ENCODE measurements around the gene EHD3. TPM values are rescaled to one million over a fixed set of nuclear protein-coding genes. Genes with fewer than 3 reads are reported as not detected.
A peak's percentile ranks its signal among the peaks of the same experiment; 100 is the strongest.
"Not testable (repeated sequence)": the region's sequence is repeated elsewhere in the genome, so short reads cannot be mapped to it uniquely, and the experiment has no call there.

Gene EHD3
- polyA plus RNA-seq, 1 donor, result 21.5 TPM

GRCh38 chr2:31255911-31256571 lies 22.1 kb downstream of the EHD3 start:
- DNase-seq, result no peak

GRCh38 chr2:31256611-31257382 lies 22.8 kb downstream of the EHD3 start:
- no peak for DNase-seq

- no peak for DNase-seq
Observed at GRCh38 chr2:31258351-31258750, 24.4 kb downstream of the EHD3 start.

GRCh38 chr2:31259075-31259474 lies 25.1 kb downstream of the EHD3 start:
- no peak for DNase-seq

- DNase-seq, result no peak
Observed at GRCh38 chr2:31260870-31261269, 26.9 kb downstream of the EHD3 start.

- no peak for DNase-seq
Observed at GRCh38 chr2:31263636-31264190, 29.8 kb downstream of the EHD3 start.

- no peak for DNase-seq
Observed at GRCh38 chr2:31265234-31265633, 31.3 kb downstream of the EHD3 start.

GRCh38 chr2:31266804-31267203 lies 32.9 kb downstream of the EHD3 start:
- no peak for DNase-seq

GRCh38 chr2:31267437-31268120 lies 33.6 kb downstream of the EHD3 start:
- no peak for DNase-seq

GRCh38 chr2:31268344-31268743 lies 34.4 kb downstream of the EHD3 start:
- DNase-seq, result no peak

- no peak for DNase-seq
Observed at GRCh38 chr2:31269087-31269486, 35.1 kb downstream of the EHD3 start.

GRCh38 chr2:31270131-31270530 lies 36.2 kb downstream of the EHD3 start:
- no peak for DNase-seq

GRCh38 chr2:31270822-31271231 lies 36.9 kb downstream of the EHD3 start:
- no peak for DNase-seq

- DNase-seq, result no peak
Observed at GRCh38 chr2:31271851-31272267, 37.9 kb downstream of the EHD3 start.

- peak; percentile 38 for DNase-seq
Observed at GRCh38 chr2:31274401-31275075, 40.6 kb downstream of the EHD3 start.

GRCh38 chr2:31275976-31276375 lies 42.0 kb downstream of the EHD3 start:
- no peak for DNase-seq

GRCh38 chr2:31277621-31278020 lies 43.7 kb downstream of the EHD3 start:
- DNase-seq, result no peak

GRCh38 chr2:31282634-31283033 lies 48.7 kb downstream of the EHD3 start:
- no peak for DNase-seq

GRCh38 chr2:31283193-31283919 lies 49.4 kb downstream of the EHD3 start:
- not testable (repeated sequence) for DNase-seq

- no peak for DNase-seq
Observed at GRCh38 chr2:31284107-31284506, 50.2 kb downstream of the EHD3 start.

GRCh38 chr2:31286230-31286629 lies 52.3 kb downstream of the EHD3 start:
- no peak for DNase-seq
